Activated T-cell treated with anti-CD3 and anti-CD28 coated beads, Interleukin-2, amount 50 U/mL, for 72 hours (primary cell): ENCODE data around the gene ADAMTS19. TPM values are rescaled to one million over a fixed set of nuclear protein-coding genes. Genes with fewer than 3 reads are reported as not detected.

Experiments used
- ATAC-seq, 2 donors: fragments of 150-1000 bp; cut with Tn5 transposase; replicated peaks in 1 of 2; 2 replicates each; pipeline ENCODE4 v1.10.0; 2021; ENCODE audit warnings: moderate library complexity in 2 of 2, mild to moderate bottlenecking in 1 of 2
- DNase-seq, 2 donors: peaks; one replicate each; pipeline ENCODE4 v3.0.0; 2021 to 2022; ENCODE audit warnings: mixed read lengths in 1 of 2
- H3K27ac Mint-ChIP-seq: one replicate; pipeline ENCODE4 v1.8.0; 2022; ENCODE audit warnings: mild to moderate bottlenecking, moderate library complexity, mixed read lengths
- H3K27me3 Mint-ChIP-seq: one replicate; pipeline ENCODE4 v1.8.0; 2022; ENCODE audit warnings: low read depth, mixed read lengths
- H3K36me3 Mint-ChIP-seq, 2 donors: one replicate each; pipeline ENCODE4 v1.8.0; 2022; ENCODE audit warnings: mixed read lengths in 2 of 2, mild to moderate bottlenecking in 1 of 2; ENCODE audit not compliant: insufficient read depth in 2 of 2
- H3K4me1 Mint-ChIP-seq: one replicate; pipeline ENCODE4 v1.8.0; 2022; ENCODE audit warnings: low read depth, mixed read lengths
- H3K4me3 Mint-ChIP-seq, 2 donors: one replicate each; pipeline ENCODE4 v1.8.0; 2022; ENCODE audit warnings: mild to moderate bottlenecking in 2 of 2, mixed read lengths in 2 of 2, moderate library complexity in 2 of 2
- H3K9me3 Mint-ChIP-seq, 2 donors: one replicate each; pipeline ENCODE4 v1.8.0; 2022; ENCODE audit warnings: mixed read lengths in 2 of 2
- total RNA-seq, 2 donors: library from RNA; stranded (reverse); gene quantifications; one replicate each; pipeline ENCODE4 v1.2.3, GENCODE V29; 2022

The ADAMTS19 gene
- total RNA-seq, 2 donors from 2014 or later, result not detected

- peaks cover 2% of the 10 kb centered on the region in 2 donors for H3K9me3 Mint-ChIP-seq
- DNase-seq, result no peak
- no peaks in the 10 kb centered on the region for H3K36me3 Mint-ChIP-seq
- H3K4me1 Mint-ChIP-seq, result no peaks in the 10 kb centered on the region
- H3K4me3 Mint-ChIP-seq, result no peak overlapping the region
- ATAC-seq, result no peak
- H3K27me3 Mint-ChIP-seq, result no peaks in the 10 kb centered on the region
- no peak overlapping the region for H3K27ac Mint-ChIP-seq
Observed at GRCh38 chr5:129496864-129497595, 36.9 kb downstream of the ADAMTS19 start.

- no peaks in the 10 kb centered on the region for H3K27me3 Mint-ChIP-seq
- no peak for ATAC-seq
- H3K4me1 Mint-ChIP-seq, result no peaks in the 10 kb centered on the region
- H3K36me3 Mint-ChIP-seq, result no peaks in the 10 kb centered on the region
- no peak for DNase-seq
- peaks cover 2 to 3% of the 10 kb centered on the region in 2 donors for H3K9me3 Mint-ChIP-seq
- no peak overlapping the region for H3K4me3 Mint-ChIP-seq
- no peak overlapping the region for H3K27ac Mint-ChIP-seq
Observed at GRCh38 chr5:129499208-129499852, 39.2 kb downstream of the ADAMTS19 start.

- Mint-ChIP-seq H3K4me3 (no peak overlapping the region), H3K27ac (no peak overlapping the region), H3K4me1 (no peaks in the 10 kb centered on the region), H3K36me3 (no peaks in the 10 kb centered on the region), H3K27me3 (no peaks in the 10 kb centered on the region), H3K9me3 (peaks cover 1 to 2% of the 10 kb centered on the region in 2 donors)
- ATAC-seq (no peak), DNase-seq (no peak)
Observed at GRCh38 chr5:129500101-129500500, 40.0 kb downstream of the ADAMTS19 start.

GRCh38 chr5:129506086-129506485 is 46.0 kb downstream of the ADAMTS19 start:
- DNase-seq (no peak), ATAC-seq (no peak)
- H3K4me3 Mint-ChIP-seq, result no peak overlapping the region
- H3K9me3 Mint-ChIP-seq, result peaks cover 0 to 1% of the 10 kb centered on the region in 2 donors
- no peaks in the 10 kb centered on the region for H3K36me3 Mint-ChIP-seq
- no peaks in the 10 kb centered on the region for H3K4me1 Mint-ChIP-seq
- H3K27ac Mint-ChIP-seq, result no peak overlapping the region
- no peaks in the 10 kb centered on the region for H3K27me3 Mint-ChIP-seq

GRCh38 chr5:129506950-129507349 is 46.9 kb downstream of the ADAMTS19 start:
- H3K27ac Mint-ChIP-seq, result no peak overlapping the region
- no peaks in the 10 kb centered on the region for H3K4me1 Mint-ChIP-seq
- ATAC-seq, result no peak
- no peaks in the 10 kb centered on the region for H3K36me3 Mint-ChIP-seq
- no peak overlapping the region for H3K4me3 Mint-ChIP-seq
- H3K27me3 Mint-ChIP-seq, result no peaks in the 10 kb centered on the region
- DNase-seq, result no peak
- H3K9me3 Mint-ChIP-seq, result peaks cover 0 to 1% of the 10 kb centered on the region in 2 donors

GRCh38 chr5:129507527-129507926 is 47.4 kb downstream of the ADAMTS19 start:
- peaks cover 0 to 1% of the 10 kb centered on the region in 2 donors for H3K9me3 Mint-ChIP-seq
- H3K27me3 Mint-ChIP-seq, result no peaks in the 10 kb centered on the region
- no peak overlapping the region for H3K27ac Mint-ChIP-seq
- no peaks in the 10 kb centered on the region for H3K4me1 Mint-ChIP-seq
- no peak for ATAC-seq
- DNase-seq, result no peak
- H3K4me3 Mint-ChIP-seq, result no peak overlapping the region
- no peaks in the 10 kb centered on the region for H3K36me3 Mint-ChIP-seq

GRCh38 chr5:129508606-129509005 is 48.5 kb downstream of the ADAMTS19 start:
- DNase-seq (no peak), ATAC-seq (no peak)
- H3K27ac Mint-ChIP-seq, result no peak overlapping the region
- H3K36me3 Mint-ChIP-seq, result no peaks in the 10 kb centered on the region
- peaks cover 0 to 2% of the 10 kb centered on the region in 2 donors for H3K9me3 Mint-ChIP-seq
- no peak overlapping the region for H3K4me3 Mint-ChIP-seq
- no peaks in the 10 kb centered on the region for H3K27me3 Mint-ChIP-seq
- no peaks in the 10 kb centered on the region for H3K4me1 Mint-ChIP-seq

- Mint-ChIP-seq H3K4me3 (no peak overlapping the region), H3K9me3 (peaks cover 0 to 2% of the 10 kb centered on the region in 2 donors), H3K4me1 (no peaks in the 10 kb centered on the region)
Observed at GRCh38 chr5:129509363-129509975, 49.4 kb downstream of the ADAMTS19 start.

GRCh38 chr5:129511291-129511690 is 51.2 kb downstream of the ADAMTS19 start:
- Mint-ChIP-seq H3K27me3 (no peaks in the 10 kb centered on the region), H3K9me3 (peaks cover 0 to 3% of the 10 kb centered on the region in 2 donors), H3K36me3 (no peaks in the 10 kb centered on the region), H3K27ac (no peak overlapping the region), H3K4me3 (no peak overlapping the region), H3K4me1 (no peaks in the 10 kb centered on the region)
- no peak for DNase-seq
- no peak for ATAC-seq

More at GRCh38 chr5:129509363-129509975, 49.4 kb downstream of the ADAMTS19 start:
- DNase-seq (no peak), ATAC-seq (no peak)
- Mint-ChIP-seq H3K27ac (no peak overlapping the region), H3K36me3 (no peaks in the 10 kb centered on the region), H3K27me3 (no peaks in the 10 kb centered on the region)

- Mint-ChIP-seq H3K4me1 (no peaks in the 10 kb centered on the region), H3K9me3 (peaks cover 0 to 6% of the 10 kb centered on the region in 2 donors), H3K27me3 (no peaks in the 10 kb centered on the region), H3K27ac (no peak overlapping the region), H3K4me3 (no peak overlapping the region), H3K36me3 (no peaks in the 10 kb centered on the region)
- ATAC-seq (no peak), DNase-seq (no peak)
Observed at GRCh38 chr5:129541051-129541450, 81.0 kb downstream of the ADAMTS19 start.

- H3K36me3 Mint-ChIP-seq, result no peaks in the 10 kb centered on the region
- H3K27ac Mint-ChIP-seq, result no peak overlapping the region
- no peak overlapping the region for H3K4me3 Mint-ChIP-seq
- no peak for DNase-seq
- ATAC-seq, result no peak
- no peaks in the 10 kb centered on the region for H3K27me3 Mint-ChIP-seq
- peaks cover 5 to 6% of the 10 kb centered on the region in 2 donors for H3K9me3 Mint-ChIP-seq
- no peaks in the 10 kb centered on the region for H3K4me1 Mint-ChIP-seq
Observed at GRCh38 chr5:129541648-129542251, 81.7 kb downstream of the ADAMTS19 start.

- Mint-ChIP-seq H3K27me3 (no peaks in the 10 kb centered on the region), H3K4me1 (no peaks in the 10 kb centered on the region), H3K27ac (no peak overlapping the region), H3K9me3 (peaks cover 9% of the 10 kb centered on the region in 2 donors), H3K36me3 (peaks cover 0 to 3% of the 10 kb centered on the region in 2 donors), H3K4me3 (no peak overlapping the region)
- ATAC-seq (no peak), DNase-seq (no peak)
Observed at GRCh38 chr5:129547137-129547536, 87.0 kb downstream of the ADAMTS19 start.
